Measurements from ENCODE around the gene BMPR1B. TPM values are rescaled to one million over a fixed set of nuclear protein-coding genes. Genes with fewer than 3 reads are reported as not detected.
"Not testable (repeated sequence)": the region's sequence is repeated elsewhere in the genome, so short reads cannot be mapped to it uniquely, and the experiment has no call there.

BMPR1B gene
- total RNA-seq, 3 donors from 2014 or later, result 0.36 to 3.3 (median 0.81) TPM

- TF ChIP-seq, protein P1, sequence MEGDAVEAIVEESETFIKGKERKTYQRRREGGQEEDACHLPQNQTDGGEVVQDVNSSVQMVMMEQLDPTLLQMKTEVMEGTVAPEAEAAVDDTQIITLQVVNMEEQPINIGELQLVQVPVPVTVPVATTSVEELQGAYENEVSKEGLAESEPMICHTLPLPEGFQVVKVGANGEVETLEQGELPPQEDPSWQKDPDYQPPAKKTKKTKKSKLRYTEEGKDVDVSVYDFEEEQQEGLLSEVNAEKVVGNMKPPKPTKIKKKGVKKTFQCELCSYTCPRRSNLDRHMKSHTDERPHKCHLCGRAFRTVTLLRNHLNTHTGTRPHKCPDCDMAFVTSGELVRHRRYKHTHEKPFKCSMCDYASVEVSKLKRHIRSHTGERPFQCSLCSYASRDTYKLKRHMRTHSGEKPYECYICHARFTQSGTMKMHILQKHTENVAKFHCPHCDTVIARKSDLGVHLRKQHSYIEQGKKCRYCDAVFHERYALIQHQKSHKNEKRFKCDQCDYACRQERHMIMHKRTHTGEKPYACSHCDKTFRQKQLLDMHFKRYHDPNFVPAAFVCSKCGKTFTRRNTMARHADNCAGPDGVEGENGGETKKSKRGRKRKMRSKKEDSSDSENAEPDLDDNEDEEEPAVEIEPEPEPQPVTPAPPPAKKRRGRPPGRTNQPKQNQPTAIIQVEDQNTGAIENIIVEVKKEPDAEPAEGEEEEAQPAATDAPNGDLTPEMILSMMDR (IDR thresholded peaks at IDR 0.05), result no peak
- ATAC-seq, result no peak
- no peak for DNase-seq
- H3K4me1 ChIP-seq (ENCODE audit: low read depth), result no peaks in the 10 kb centered on the region
- no peaks in the 10 kb centered on the region for H3K36me3 ChIP-seq (ENCODE audit: low read depth)
- intact Hi-C loops (cut with DNase I, micrococcal nuclease), result no loop called here
- H3K9me3 ChIP-seq, result no peaks in the 10 kb centered on the region
- no peak overlapping the region for H3K4me3 ChIP-seq
Measured at GRCh38 chr4:95170176-95170575, 412.4 kb downstream of the BMPR1B start.

DNA sequence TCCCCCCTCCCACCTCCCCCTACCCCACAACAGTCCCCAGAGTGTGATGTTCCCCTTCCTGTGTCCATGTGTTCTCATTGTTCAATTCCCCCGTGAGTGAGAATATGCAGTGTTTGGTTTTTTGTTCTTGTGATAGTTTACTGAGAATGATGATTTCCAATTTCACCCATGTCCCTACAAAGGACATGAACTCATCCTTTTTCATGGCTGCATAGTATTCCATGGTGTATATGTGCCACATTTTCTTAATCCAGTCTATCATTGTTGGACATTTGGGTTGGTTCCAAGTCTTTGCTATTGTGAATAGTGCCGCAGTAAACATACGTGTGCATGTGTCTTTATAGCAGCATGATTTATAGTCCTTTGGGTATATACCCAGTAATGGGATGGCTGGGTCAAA is 413.6 kb downstream of the BMPR1B start:
- intact Hi-C loops (cut with DNase I, micrococcal nuclease); H3K4me3 ChIP-seq; DNase-seq; H3K4me1 ChIP-seq (ENCODE audit: low read depth); ATAC-seq; H3K9me3 ChIP-seq; H3K36me3 ChIP-seq (ENCODE audit: low read depth): not testable (repeated sequence)

GRCh38 chr4:95178938-95179337 is 421.2 kb downstream of the BMPR1B start:
- intact Hi-C loops (cut with DNase I, micrococcal nuclease), result no loop called here
- no peaks in the 10 kb centered on the region for H3K4me1 ChIP-seq (ENCODE audit: low read depth)
- no peak for ATAC-seq
- DNase-seq, result no peak
- TF ChIP-seq, protein P1 (IDR thresholded peaks at IDR 0.05), result no peak
- no peaks in the 10 kb centered on the region for H3K9me3 ChIP-seq
- no peaks in the 10 kb centered on the region for H3K36me3 ChIP-seq (ENCODE audit: low read depth)
- no peak overlapping the region for H3K4me3 ChIP-seq

- no peak for ATAC-seq
- TF ChIP-seq, protein P1 (IDR thresholded peaks at IDR 0.05), result no peak
- intact Hi-C loops (cut with DNase I, micrococcal nuclease), result no loop called here
- no peak for DNase-seq
- no peaks in the 10 kb centered on the region for H3K9me3 ChIP-seq
- no peak overlapping the region for H3K4me3 ChIP-seq
- H3K4me1 ChIP-seq (ENCODE audit: low read depth), result no peaks in the 10 kb centered on the region
- no peaks in the 10 kb centered on the region for H3K36me3 ChIP-seq (ENCODE audit: low read depth)
Measured at GRCh38 chr4:95180531-95181242, 422.9 kb downstream of the BMPR1B start.

DNA sequence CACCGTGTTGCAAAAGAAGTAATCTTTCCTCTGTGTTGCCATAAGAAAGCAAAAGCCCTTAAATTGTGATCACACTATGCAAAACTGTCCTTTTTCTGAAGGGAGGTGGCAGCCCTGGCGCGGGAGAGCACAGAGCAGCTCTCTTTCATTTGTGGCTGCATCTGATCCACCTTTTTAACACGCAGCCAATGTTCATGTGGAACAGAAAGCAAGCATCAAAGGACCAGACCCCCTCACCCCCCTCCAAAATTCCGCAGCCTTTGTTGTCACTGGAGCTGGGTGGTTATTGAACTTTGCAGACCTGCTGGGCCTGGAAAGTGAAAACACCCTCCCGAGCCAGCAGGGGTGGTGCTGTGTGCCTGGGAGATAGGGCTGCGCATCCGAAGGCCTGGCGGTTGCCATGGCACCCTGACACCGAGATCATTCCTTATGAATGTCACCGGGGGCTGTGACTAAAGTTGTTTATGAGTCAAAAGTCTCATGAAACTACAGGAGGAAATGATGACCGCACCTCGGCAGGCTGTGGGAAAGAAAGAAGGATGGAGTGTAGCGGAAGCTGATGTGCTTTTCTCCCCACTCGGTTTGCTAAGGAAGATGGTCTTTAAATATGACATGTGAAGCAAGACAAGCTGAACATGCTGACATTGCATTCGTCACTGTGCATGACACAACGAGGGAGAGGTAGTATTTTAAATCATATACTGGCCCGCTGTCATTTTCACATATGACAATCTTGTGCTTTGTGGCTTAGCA is 423.7 kb downstream of the BMPR1B start:
- no peaks in the 10 kb centered on the region for H3K36me3 ChIP-seq (ENCODE audit: low read depth)
- no peaks in the 10 kb centered on the region for H3K4me1 ChIP-seq (ENCODE audit: low read depth)
- TF ChIP-seq, protein P1 (IDR thresholded peaks at IDR 0.05), result no peak
- H3K9me3 ChIP-seq, result no peaks in the 10 kb centered on the region
- no peak for DNase-seq
- intact Hi-C loops (cut with DNase I, micrococcal nuclease), result no loop called here
- H3K4me3 ChIP-seq, result no peak overlapping the region
- ATAC-seq, result no peak

DNA sequence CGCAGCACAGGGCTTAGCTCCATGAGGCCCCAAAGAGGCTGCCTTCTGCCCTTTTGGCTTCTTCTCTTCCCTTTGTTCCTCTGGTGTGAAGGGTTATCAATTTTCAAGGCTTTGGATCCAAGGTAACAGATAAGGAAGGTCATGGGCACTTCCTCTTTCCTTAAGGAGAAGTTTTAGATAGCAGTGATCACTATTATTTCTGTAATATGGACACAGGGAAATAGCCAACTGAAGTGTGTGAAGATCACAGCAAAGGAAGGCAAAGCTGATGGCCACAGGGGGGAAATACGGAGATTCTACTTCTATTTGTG is 424.2 kb downstream of the BMPR1B start:
- no peak for DNase-seq
- H3K9me3 ChIP-seq, result no peaks in the 10 kb centered on the region
- intact Hi-C loops (cut with DNase I, micrococcal nuclease), result no loop called here
- no peaks in the 10 kb centered on the region for H3K36me3 ChIP-seq (ENCODE audit: low read depth)
- no peaks in the 10 kb centered on the region for H3K4me1 ChIP-seq (ENCODE audit: low read depth)
- TF ChIP-seq, protein P1 (IDR thresholded peaks at IDR 0.05), result no peak
- no peak overlapping the region for H3K4me3 ChIP-seq
- no peak for ATAC-seq
